ENCODE results near the gene MS4A4E.
"Not testable (repeated sequence)": the region's sequence is repeated elsewhere in the genome, so short reads cannot be mapped to it uniquely, and the experiment has no call there.

Gene MS4A4E

GRCh38 chr11:60221181-60221580 is 21.8 kb downstream of the MS4A4E start:
- DNase-seq, result no peak

GRCh38 chr11:60214386-60214785 is 28.6 kb downstream of the MS4A4E start:
- no peak for DNase-seq

GRCh38 chr11:60211206-60211605 is 31.7 kb downstream of the MS4A4E start:
- DNase-seq, result no peak

GRCh38 chr11:60209977-60210376 is 33.0 kb downstream of the MS4A4E start:
- no peak for DNase-seq

GRCh38 chr11:60208951-60209350 is 34.0 kb downstream of the MS4A4E start:
- DNase-seq, result no peak

- no peak for DNase-seq
Measured at GRCh38 chr11:60208146-60208895, 34.6 kb downstream of the MS4A4E start.

- no peak for DNase-seq
Measured at GRCh38 chr11:60206616-60207015, 36.3 kb downstream of the MS4A4E start.

- no peak for DNase-seq
Measured at GRCh38 chr11:60204922-60205321, 38.0 kb downstream of the MS4A4E start.

- not testable (repeated sequence) for DNase-seq
Measured at GRCh38 chr11:60201334-60201733, 41.6 kb downstream of the MS4A4E start.

GRCh38 chr11:60197442-60197841 is 45.5 kb downstream of the MS4A4E start:
- no peak for DNase-seq

GRCh38 chr11:60195923-60196368 is 47.0 kb downstream of the MS4A4E start:
- DNase-seq, result no peak

GRCh38 chr11:60194511-60194910 is 48.4 kb downstream of the MS4A4E start:
- DNase-seq, result no peak

GRCh38 chr11:60193687-60194433 is 49.1 kb downstream of the MS4A4E start:
- no peak for DNase-seq

- not testable (repeated sequence) for DNase-seq
Measured at GRCh38 chr11:60192564-60192963, 50.4 kb downstream of the MS4A4E start.

GRCh38 chr11:60188481-60188880 is 54.5 kb downstream of the MS4A4E start:
- not testable (repeated sequence) for DNase-seq

GRCh38 chr11:60186128-60186527 is 56.8 kb downstream of the MS4A4E start:
- DNase-seq, result not testable (repeated sequence)

- DNase-seq, result not testable (repeated sequence)
Measured at GRCh38 chr11:60185512-60185827, 57.5 kb downstream of the MS4A4E start.

- no peak for DNase-seq
Measured at GRCh38 chr11:60184824-60185511, 58.0 kb downstream of the MS4A4E start.

- DNase-seq, result no peak
Measured at GRCh38 chr11:60183591-60184205, 59.2 kb downstream of the MS4A4E start.

GRCh38 chr11:60182541-60183330 is 60.2 kb downstream of the MS4A4E start, which contains the start of gene MS4A6A:
TSS of gene MS4A6A (minus strand) at chr11:60183083. CDS start at chr11:60181727, 1,356 bp downstream.
- no peak for DNase-seq

GRCh38 chr11:60175860-60176275 is 67.1 kb downstream of the MS4A4E start:
- no peak for DNase-seq

GRCh38 chr11:60172011-60172410 is 70.9 kb downstream of the MS4A4E start:
- DNase-seq, result no peak

All from cortex of kidney (tissue), 1 donor.